ENCODE data around the gene RAB3IL1.

GRCh38 chr11:61913699-61914395 lies 3.5 kb downstream of the RAB3IL1 start:
- TF ChIP-seq CTCF (IDR thresholded peaks at IDR 0.05; ENCODE audit: low read depth, low read length) = no peak
- no peak for TF ChIP-seq EZH2phosphoT487 (IDR thresholded peaks at IDR 0.05; ENCODE audit: low read depth)

All from OCI-LY3 (cell line).